Measurements from ENCODE around the gene CD164. TPM values are rescaled to one million over a fixed set of nuclear protein-coding genes. Genes with fewer than 3 reads are reported as not detected.

The CD164 gene
- polyA plus RNA-seq, 3 donors, result 106 to 392 (median 272) TPM

- Histone ChIP-seq H3K4me1 (ENCODE audit: control insufficient read depth in 1 of 2, insufficient read depth in 2 of 2, low read length in 2 of 2) (peaks cover 16 to 17% of the 10 kb centered on the region in 2 donors), H3K4me2 (replicated peaks; ENCODE audit: extremely low read depth, low read length, poor library complexity, severe bottlenecking) (no peak overlapping the region), H3K79me2 (ENCODE audit: insufficient read depth, low read length) (no peaks in the 10 kb centered on the region), H4K20me1 (ENCODE audit: insufficient read depth, low read length) (no peaks in the 10 kb centered on the region), H3K27ac (ENCODE audit: low read depth in 1 of 2, low read length in 2 of 2) (peak overlapping the region; percentile 4 to 29), H2AFZ (ENCODE audit: insufficient read depth, low read depth, low read length, poor library complexity, severe bottlenecking) (peak overlapping the region; percentile 78), H3K36me3 (replicated peaks in 1 of 2; ENCODE audit: control insufficient read depth in 1 of 2, insufficient read depth in 2 of 2, low read length in 2 of 2) (no peaks in the 10 kb centered on the region), H3K4me3 (replicated peaks in 1 of 3; ENCODE audit: low read depth in 2 of 3, low read length in 3 of 3) (no peak overlapping the region), H3K9ac (ENCODE audit: insufficient read depth, low read length, poor library complexity, severe bottlenecking) (peak overlapping the region; percentile 5), H3K27me3 (ENCODE audit: control insufficient read depth in 2 of 2, insufficient read depth in 2 of 2, low read length in 2 of 2) (no peaks in the 10 kb centered on the region), H3K9me3 (replicated peaks in 1 of 2; ENCODE audit: control insufficient read depth in 1 of 2, insufficient read depth in 1 of 2, low read length in 2 of 2) (no peaks in the 10 kb centered on the region)
- Mint-ChIP-seq H3K9me3 (peaks cover 0 to 7% (median 0%) of the 10 kb centered on the region in 7 donors), H3K27me3 (ENCODE audit: low read depth in 3 of 3) (peaks cover 0 to 5% (median 4%) of the 10 kb centered on the region in 3 donors), H3K4me3 (no peak overlapping the region), H3K4me1 (peaks cover 29% of the 10 kb centered on the region), H3K36me3 (peaks cover 3 to 9% of the 10 kb centered on the region in 2 donors), H3K27ac (peak overlapping the region in 2 of 7 donors; percentile 5 to 40)
- intact Hi-C loops (cut with micrococcal nuclease), result no loop called here
- TF ChIP-seq CTCF (IDR thresholded peaks at IDR 0.05), result no peak
- WGBS (ENCODE audit: insufficient coverage), result no CpG with 5 or more reads among the region's 2 CpGs
- DNase-seq, result peak; percentile 27 to 52 (median 47)
Observed at GRCh38 chr6:109332748-109333147, 49.5 kb downstream of the CD164 start.

- H3K79me2 ChIP-seq (ENCODE audit: insufficient read depth, low read length), result no peaks in the 10 kb centered on the region
- Mint-ChIP-seq H3K27ac (no peak overlapping the region), H3K36me3 (peaks cover 0 to 5% of the 10 kb centered on the region in 2 donors), H3K4me3 (no peak overlapping the region), H3K27me3 (ENCODE audit: low read depth in 3 of 3) (peaks cover 0 to 4% (median 2%) of the 10 kb centered on the region in 3 donors), H3K4me1 (peaks cover 34% of the 10 kb centered on the region), H3K9me3 (peaks cover 0 to 7% (median 0%) of the 10 kb centered on the region in 7 donors)
- H3K9ac ChIP-seq (ENCODE audit: insufficient read depth, low read length, poor library complexity, severe bottlenecking), result no peak overlapping the region
- no peak for TF ChIP-seq CTCF (IDR thresholded peaks at IDR 0.05)
- H2AFZ ChIP-seq (ENCODE audit: insufficient read depth, low read depth, low read length, poor library complexity, severe bottlenecking), result no peak overlapping the region
- no peak for DNase-seq
- no peaks in the 10 kb centered on the region for H3K27me3 ChIP-seq (ENCODE audit: control insufficient read depth in 2 of 2, insufficient read depth in 2 of 2, low read length in 2 of 2)
- no peak overlapping the region for H3K4me2 ChIP-seq (replicated peaks; ENCODE audit: extremely low read depth, low read length, poor library complexity, severe bottlenecking)
- no peaks in the 10 kb centered on the region for H4K20me1 ChIP-seq (ENCODE audit: insufficient read depth, low read length)
- H3K4me1 ChIP-seq (ENCODE audit: control insufficient read depth in 1 of 2, insufficient read depth in 2 of 2, low read length in 2 of 2), result peaks cover 17 to 22% of the 10 kb centered on the region in 2 donors
- H3K9me3 ChIP-seq (replicated peaks in 1 of 2; ENCODE audit: control insufficient read depth in 1 of 2, insufficient read depth in 1 of 2, low read length in 2 of 2), result no peaks in the 10 kb centered on the region
- no peak overlapping the region for H3K27ac ChIP-seq (ENCODE audit: low read depth in 1 of 2, low read length in 2 of 2)
- no peaks in the 10 kb centered on the region for H3K36me3 ChIP-seq (replicated peaks in 1 of 2; ENCODE audit: control insufficient read depth in 1 of 2, insufficient read depth in 2 of 2, low read length in 2 of 2)
- H3K4me3 ChIP-seq (replicated peaks in 1 of 3; ENCODE audit: low read depth in 2 of 3, low read length in 3 of 3), result no peak overlapping the region
- intact Hi-C loops (cut with micrococcal nuclease), result no loop called here
Observed at GRCh38 chr6:109331081-109331480, 51.2 kb downstream of the CD164 start.
